BE2C (cell line): ENCODE results near the gene SPNS3.

Source experiments
- DNase-seq: peaks from one replicate; pipeline ENCODE4 v3.0.0-alpha.2; 2020
- H3K27me3 ChIP-seq: fragments of 250-450 bp; sonication (Bioruptor Pico); 2 replicates; pipeline ENCODE4 v1.5.1; 2020; ENCODE audit warnings: mild to moderate bottlenecking
- H3K36me3 ChIP-seq: fragments of 250-450 bp; sonication (Bioruptor Pico); 2 replicates; pipeline ENCODE4 v1.5.1; 2020; ENCODE audit warnings: mild to moderate bottlenecking
- H3K4me1 ChIP-seq: fragments of 250-450 bp; sonication (Bioruptor Pico); 2 replicates; pipeline ENCODE4 v1.5.1; 2020
- H3K4me3 ChIP-seq: 2 replicates; pipeline ENCODE4 v1.5.1; 2011; ENCODE audit warnings: low read depth, low read length
- H3K9me3 ChIP-seq: fragments of 250-450 bp; sonication (Bioruptor Pico); 2 replicates; pipeline ENCODE4 v1.5.1; 2020
- CTCF ChIP-seq: IDR thresholded peaks from 2 replicates; pipeline ENCODE4 v1.5.1; 2012; ENCODE audit warnings: mild to moderate bottlenecking, low read depth, low read length

The SPNS3 gene

GRCh38 chr17:4507361-4508111 is 73.8 kb downstream of the SPNS3 start:
- H3K4me1 ChIP-seq: no peaks in the 10 kb centered on the region
- no peaks in the 10 kb centered on the region for H3K9me3 ChIP-seq
- no peak for TF ChIP-seq CTCF

GRCh38 chr17:4508207-4508606 is 74.5 kb downstream of the SPNS3 start:
- no peak for TF ChIP-seq CTCF
- H3K27me3 ChIP-seq: no peaks in the 10 kb centered on the region
- H3K4me3 ChIP-seq: no peak overlapping the region
- no peaks in the 10 kb centered on the region for H3K9me3 ChIP-seq
- DNase-seq: no peak
- no peaks in the 10 kb centered on the region for H3K36me3 ChIP-seq
- H3K4me1 ChIP-seq: no peaks in the 10 kb centered on the region

More at GRCh38 chr17:4507361-4508111, 73.8 kb downstream of the SPNS3 start:
- no peaks in the 10 kb centered on the region for H3K27me3 ChIP-seq
- H3K36me3 ChIP-seq: no peaks in the 10 kb centered on the region
- no peak for DNase-seq
- no peak overlapping the region for H3K4me3 ChIP-seq

- Histone ChIP-seq H3K27me3 (no peaks in the 10 kb centered on the region), H3K4me3 (no peak overlapping the region), H3K4me1 (no peaks in the 10 kb centered on the region), H3K36me3 (no peaks in the 10 kb centered on the region), H3K9me3 (no peaks in the 10 kb centered on the region)
- no peak for DNase-seq
- TF ChIP-seq CTCF: no peak
Measured at GRCh38 chr17:4509401-4509800, 75.7 kb downstream of the SPNS3 start.

- no peaks in the 10 kb centered on the region for H3K27me3 ChIP-seq
- no peak for DNase-seq
- no peak for TF ChIP-seq CTCF
- H3K36me3 ChIP-seq: no peaks in the 10 kb centered on the region
- no peak overlapping the region for H3K4me3 ChIP-seq
- H3K4me1 ChIP-seq: no peaks in the 10 kb centered on the region
- no peaks in the 10 kb centered on the region for H3K9me3 ChIP-seq
Measured at GRCh38 chr17:4509923-4510617, 76.3 kb downstream of the SPNS3 start.

- Histone ChIP-seq H3K4me1 (no peaks in the 10 kb centered on the region), H3K36me3 (no peaks in the 10 kb centered on the region), H3K9me3 (no peaks in the 10 kb centered on the region), H3K4me3 (no peak overlapping the region), H3K27me3 (no peaks in the 10 kb centered on the region)
- no peak for DNase-seq
- no peak for TF ChIP-seq CTCF
Measured at GRCh38 chr17:4510618-4510941, 76.8 kb downstream of the SPNS3 start.
